Hepatocyte (in vitro differentiated cells): ENCODE data around the gene UQCC2. TPM values are rescaled to one million over a fixed set of nuclear protein-coding genes. Genes with fewer than 3 reads are reported as not detected.

ENCODE experiments used
- DNase-seq: peaks from one replicate; pipeline ENCODE4 v3.0.0-alpha.2; 2016; ENCODE audit warnings: low spot score
- H2AFZ ChIP-seq: fragments of 200-600 bp; sonication (generic); 2 replicates; pipeline ENCODE4 v1.6.0; 2016; ENCODE audit warnings: antibody characterized with exemption, mild to moderate bottlenecking
- H3K27ac ChIP-seq: fragments of 200-600 bp; sonication (generic); 2 replicates; pipeline ENCODE4 v1.5.1; 2016; ENCODE audit warnings: mild to moderate bottlenecking
- H3K27me3 ChIP-seq: fragments of 200-600 bp; sonication (generic); 2 replicates; pipeline ENCODE4 v1.6.1; 2016
- H3K36me3 ChIP-seq: fragments of 200-600 bp; sonication (generic); replicated peaks from 2 replicates; pipeline ENCODE4 v1.5.1; 2016; ENCODE audit warnings: low read depth; ENCODE audit not compliant: insufficient read depth
- H3K4me1 ChIP-seq: fragments of 200-600 bp; sonication (generic); 2 replicates; pipeline ENCODE4 v1.5.1; 2016; ENCODE audit warnings: mild to moderate bottlenecking, moderate library complexity; ENCODE audit not compliant: insufficient read depth
- H3K4me2 ChIP-seq: fragments of 200-600 bp; sonication (generic); 2 replicates; pipeline ENCODE4 v1.6.0; 2016
- H3K4me3 ChIP-seq: fragments of 200-600 bp; sonication (generic); 2 replicates; pipeline ENCODE4 v1.5.1; 2016; ENCODE audit warnings: mild to moderate bottlenecking
- H3K79me2 ChIP-seq: fragments of 200-600 bp; sonication (generic); 2 replicates; pipeline ENCODE4 v1.6.0; 2017; ENCODE audit warnings: mild to moderate bottlenecking
- H3K9me2 ChIP-seq: fragments of 200-600 bp; sonication (generic); replicated peaks from 2 replicates; pipeline ENCODE4 v1.6.0; 2017; ENCODE audit warnings: mild to moderate bottlenecking; ENCODE audit not compliant: insufficient read depth
- H3K9me3 ChIP-seq: fragments of 200-600 bp; sonication (generic); 2 replicates; pipeline ENCODE4 v1.5.1; 2016; ENCODE audit warnings: low read depth, mild to moderate bottlenecking
- H4K20me1 ChIP-seq: fragments of 200-600 bp; sonication (generic); 2 replicates; pipeline ENCODE4 v1.6.0; 2016; ENCODE audit warnings: mild to moderate bottlenecking; ENCODE audit not compliant: insufficient read depth, poor library complexity, severe bottlenecking
- EZH2 ChIP-seq: fragments of 200-600 bp; sonication (generic); IDR thresholded peaks from 2 replicates; pipeline ENCODE4 v1.6.1; 2016; ENCODE audit warnings: antibody characterized with exemption, mild to moderate bottlenecking, borderline replicate concordance
- EZH2phosphoT487 ChIP-seq: fragments of 200-600 bp; sonication (generic); IDR thresholded peaks from one replicate; pipeline ENCODE4 v1.6.1; 2018; ENCODE audit warnings: antibody characterized with exemption, mild to moderate bottlenecking, low read depth, moderate library complexity; ENCODE audit not compliant: unreplicated experiment, severe bottlenecking
- WGBS: methylation state at CpG from one replicate; pipeline ENCODE4 v1.1.6; 2016; ENCODE audit warnings: low lambda C conversion rate; ENCODE audit errors: missing lambda C conversion rate; 5-methylcytosine and 5-hydroxymethylcytosine counted together
- microRNA counts: library from miRNA; unstranded; fragments of <30 nt; microRNA quantifications from one replicate; lab custom pipeline; 2017
- microRNA-seq: library from miRNA; unstranded; fragments of <30 nt; microRNA quantifications from one replicate; pipeline ENCODE4, GENCODE V29; 2017
- polyA plus RNA-seq: library from polyadenylated mRNA; unstranded; fragments of >200 nt; fragmentation: Nextera tagmentation; extraction: Ambion mirVana; gene quantifications from 2 replicates; pipeline ENCODE4 v1.2.1, GENCODE V29; 2016
- small RNA-seq: library from RNA; depleted of rRNA; stranded (forward); fragments of <200 nt; gene quantifications from one replicate; pipeline ENCODE3, GENCODE V24; 2014
- total RNA-seq: library from RNA; depleted of rRNA; stranded (reverse); fragments of >200 nt; gene quantifications from 2 replicates; pipeline ENCODE4 v1.2.3, GENCODE V29; 2014
- TF ChIP-seq, protein P1 (sequence below): fragments of 200-600 bp; sonication (generic); IDR thresholded peaks from 2 replicates; pipeline ENCODE4 v1.5.1; 2016; ENCODE audit warnings: antibody characterized with exemption, mild to moderate bottlenecking; ENCODE audit not compliant: poor library complexity

Gene UQCC2
- total and polyA plus RNA-seq, 2 experiments from 2014 or later, result 44.7 to 151 TPM

DNA sequence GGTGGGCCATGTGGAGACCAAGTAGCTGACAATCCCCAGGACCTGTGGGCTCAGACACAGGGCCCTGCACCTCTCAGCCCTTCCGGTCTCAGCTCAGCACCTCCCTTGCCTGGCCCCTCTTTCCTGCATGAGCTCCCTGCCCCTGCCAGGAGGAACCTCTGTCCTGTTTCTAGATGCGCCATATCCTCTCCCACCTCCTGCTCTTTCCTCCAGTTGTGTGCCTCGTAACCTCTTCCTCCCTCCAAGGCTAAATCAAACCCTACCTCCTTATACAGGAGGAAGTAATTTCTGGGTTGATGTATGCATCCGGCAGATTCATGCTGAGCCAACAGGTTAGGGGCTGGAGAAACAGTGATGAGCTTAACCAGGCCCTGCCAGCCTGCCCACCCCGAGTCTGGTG is 59.5 kb downstream of the UQCC2 start:
- no peaks in the 10 kb centered on the region for H4K20me1 ChIP-seq
- H3K4me1 ChIP-seq, result no peaks in the 10 kb centered on the region
- no peak for TF ChIP-seq EZH2phosphoT487
- TF ChIP-seq, protein P1, sequence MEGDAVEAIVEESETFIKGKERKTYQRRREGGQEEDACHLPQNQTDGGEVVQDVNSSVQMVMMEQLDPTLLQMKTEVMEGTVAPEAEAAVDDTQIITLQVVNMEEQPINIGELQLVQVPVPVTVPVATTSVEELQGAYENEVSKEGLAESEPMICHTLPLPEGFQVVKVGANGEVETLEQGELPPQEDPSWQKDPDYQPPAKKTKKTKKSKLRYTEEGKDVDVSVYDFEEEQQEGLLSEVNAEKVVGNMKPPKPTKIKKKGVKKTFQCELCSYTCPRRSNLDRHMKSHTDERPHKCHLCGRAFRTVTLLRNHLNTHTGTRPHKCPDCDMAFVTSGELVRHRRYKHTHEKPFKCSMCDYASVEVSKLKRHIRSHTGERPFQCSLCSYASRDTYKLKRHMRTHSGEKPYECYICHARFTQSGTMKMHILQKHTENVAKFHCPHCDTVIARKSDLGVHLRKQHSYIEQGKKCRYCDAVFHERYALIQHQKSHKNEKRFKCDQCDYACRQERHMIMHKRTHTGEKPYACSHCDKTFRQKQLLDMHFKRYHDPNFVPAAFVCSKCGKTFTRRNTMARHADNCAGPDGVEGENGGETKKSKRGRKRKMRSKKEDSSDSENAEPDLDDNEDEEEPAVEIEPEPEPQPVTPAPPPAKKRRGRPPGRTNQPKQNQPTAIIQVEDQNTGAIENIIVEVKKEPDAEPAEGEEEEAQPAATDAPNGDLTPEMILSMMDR, result no peak
- no peak overlapping the region for H3K4me2 ChIP-seq
- no peaks in the 10 kb centered on the region for H3K9me3 ChIP-seq
- no peaks in the 10 kb centered on the region for H3K27me3 ChIP-seq
- WGBS, result 89% methylated on average over 5 of the region's 5 CpGs
- no peak overlapping the region for H3K27ac ChIP-seq
- H3K4me3 ChIP-seq, result no peak overlapping the region
- H3K36me3 ChIP-seq, result no peaks in the 10 kb centered on the region
- no peak overlapping the region for H2AFZ ChIP-seq
- no peaks in the 10 kb centered on the region for H3K9me2 ChIP-seq
- no peaks in the 10 kb centered on the region for H3K79me2 ChIP-seq
- no peak for DNase-seq

DNA sequence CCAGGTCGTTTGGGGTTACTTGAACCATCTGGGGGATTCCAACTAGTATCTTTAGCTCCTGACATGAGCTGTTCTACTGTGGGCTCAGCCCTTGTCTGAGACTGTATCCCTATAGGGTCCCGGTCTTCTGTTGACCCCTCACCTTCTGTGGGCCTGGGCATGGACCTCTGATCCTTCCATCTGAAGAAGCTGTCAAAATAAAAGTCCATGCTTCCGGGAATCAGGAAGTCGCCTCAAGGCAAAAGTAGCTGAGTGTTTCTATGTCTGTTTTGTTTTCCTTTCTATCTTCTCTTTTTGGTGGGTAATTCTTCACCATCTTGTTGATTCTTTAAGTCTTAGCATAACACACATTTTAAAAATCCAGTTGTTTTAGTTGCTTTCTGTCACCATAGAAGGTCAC is 60.1 kb downstream of the UQCC2 start:
- 76% methylated on average over 4 of the region's 4 CpGs for WGBS
- H3K79me2 ChIP-seq, result no peaks in the 10 kb centered on the region

More for the DNA sequence above, 60.1 kb downstream of the UQCC2 start:
- H4K20me1 ChIP-seq, result no peaks in the 10 kb centered on the region
- no peaks in the 10 kb centered on the region for H3K27me3 ChIP-seq
- no peak for DNase-seq
- no peak overlapping the region for H3K4me2 ChIP-seq
- H3K27ac ChIP-seq, result no peak overlapping the region
- H3K36me3 ChIP-seq, result no peaks in the 10 kb centered on the region
- no peaks in the 10 kb centered on the region for H3K9me3 ChIP-seq
- H3K9me2 ChIP-seq, result no peaks in the 10 kb centered on the region
- TF ChIP-seq, protein P1, result no peak
- no peak for TF ChIP-seq EZH2
- TF ChIP-seq EZH2phosphoT487, result no peak
- no peak overlapping the region for H2AFZ ChIP-seq
- no peak overlapping the region for H3K4me3 ChIP-seq
- no peaks in the 10 kb centered on the region for H3K4me1 ChIP-seq

MicroRNAs within 50 kb of the gene (microRNA counts, 767-probe panel; counts per million panel counts)
- microRNA hsa-miR-3934 (lab: Ali Mortazavi, UCI), result not detected

Small RNA genes within 50 kb of the gene (microRNA-seq; reads per million reads assigned to microRNA genes)
- 8.9 reads per million, percentile 22 among the genes with 10 or more reads in this experiment for gene MIR3934

Small RNA genes within 50 kb of the gene (small RNA-seq; reads per million reads assigned to genes)
- gene MIR3934, result not detected

Other genes with a start within 250 kb of the UQCC2 start
- 18.6 and 24.0 TPM in 2 replicates for gene BAK1, start 131.4 kb downstream of the UQCC2 start, total RNA-seq
- gene BAK1, start 131.4 kb downstream of the UQCC2 start, polyA plus RNA-seq, result 23.6 and 33.1 TPM in 2 replicates
- 27.3 and 39.6 TPM in 2 replicates for gene ITPR3, start 90.4 kb downstream of the UQCC2 start, total RNA-seq
- gene ITPR3, start 90.4 kb downstream of the UQCC2 start, polyA plus RNA-seq, result 14.8 and 16.5 TPM in 2 replicates
- gene IP6K3, start 35.2 kb upstream of the UQCC2 start, total RNA-seq, result 7.9 and 9.5 TPM in 2 replicates
- 21.1 and 25.3 TPM in 2 replicates for gene IP6K3, start 35.2 kb upstream of the UQCC2 start, polyA plus RNA-seq
- 38.1 and 41.5 TPM in 2 replicates for gene LEMD2, start 77.4 kb upstream of the UQCC2 start, total RNA-seq
- gene LEMD2, start 77.4 kb upstream of the UQCC2 start, polyA plus RNA-seq, result 66.3 and 68.2 TPM in 2 replicates
- 2.3 and 6.7 TPM in 2 replicates for gene MLN, start 92.3 kb upstream of the UQCC2 start, total RNA-seq
- gene MLN, start 92.3 kb upstream of the UQCC2 start, polyA plus RNA-seq, result 0.86 and 1.1 TPM in 2 replicates